Ishikawa (cell line): Measurements from ENCODE around the gene POLR2M.

Source experiments
- CEBPB ChIP-seq: IDR thresholded peaks from 2 replicates; pipeline ENCODE4 v1.6.1; 2012
- EGR1 ChIP-seq: IDR thresholded peaks from 2 replicates; pipeline ENCODE4 v1.6.1; 2012
- EP300 ChIP-seq: IDR thresholded peaks from 2 replicates; pipeline ENCODE4 v1.6.1; 2012; ENCODE audit warnings: borderline replicate concordance
- NFIC ChIP-seq: IDR thresholded peaks from 2 replicates; pipeline ENCODE4 v1.6.1; 2012
- RAD21 ChIP-seq: IDR thresholded peaks from 2 replicates; pipeline ENCODE4 v1.6.1; 2012; ENCODE audit warnings: low read depth
- TAF1 ChIP-seq: IDR thresholded peaks from 2 replicates; pipeline ENCODE4 v1.6.1; 2012; ENCODE audit warnings: low read depth, mild to moderate bottlenecking
- TEAD4 ChIP-seq: IDR thresholded peaks from 2 replicates; pipeline ENCODE4 v1.6.1; 2012
- YY1 ChIP-seq: IDR thresholded peaks from 2 replicates; pipeline ENCODE4 v1.6.1; 2012; ENCODE audit warnings: low read depth
- TF ChIP-seq, protein P1 (sequence below): IDR thresholded peaks from 2 replicates; pipeline ENCODE4 v1.6.1; 2012; ENCODE audit warnings: low read depth, mild to moderate bottlenecking
- TF ChIP-seq, protein P2 (sequence below): IDR thresholded peaks from 2 replicates; pipeline ENCODE4 v1.6.1; 2012

DNA sequence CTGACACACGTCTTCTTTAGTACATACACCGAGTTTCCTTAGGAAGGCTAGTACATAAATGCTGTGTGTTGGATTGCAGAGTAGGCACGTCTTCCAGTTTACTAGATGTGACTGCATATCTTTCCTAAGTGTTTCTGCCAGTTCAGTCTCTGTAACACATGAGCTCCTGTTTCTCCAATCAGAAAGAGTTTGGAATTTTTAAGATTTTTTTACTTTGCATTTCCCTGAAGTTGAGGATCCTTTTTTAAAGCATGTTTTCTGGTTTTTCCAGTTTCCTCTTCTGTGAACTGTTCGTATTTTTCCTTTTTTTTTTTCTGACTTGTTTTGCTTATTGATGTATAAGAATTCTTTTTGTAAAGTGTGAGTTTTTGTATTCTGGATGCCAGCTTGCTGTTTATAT lies 7.5 kb upstream of the POLR2M start:
- TF ChIP-seq, protein P1, sequence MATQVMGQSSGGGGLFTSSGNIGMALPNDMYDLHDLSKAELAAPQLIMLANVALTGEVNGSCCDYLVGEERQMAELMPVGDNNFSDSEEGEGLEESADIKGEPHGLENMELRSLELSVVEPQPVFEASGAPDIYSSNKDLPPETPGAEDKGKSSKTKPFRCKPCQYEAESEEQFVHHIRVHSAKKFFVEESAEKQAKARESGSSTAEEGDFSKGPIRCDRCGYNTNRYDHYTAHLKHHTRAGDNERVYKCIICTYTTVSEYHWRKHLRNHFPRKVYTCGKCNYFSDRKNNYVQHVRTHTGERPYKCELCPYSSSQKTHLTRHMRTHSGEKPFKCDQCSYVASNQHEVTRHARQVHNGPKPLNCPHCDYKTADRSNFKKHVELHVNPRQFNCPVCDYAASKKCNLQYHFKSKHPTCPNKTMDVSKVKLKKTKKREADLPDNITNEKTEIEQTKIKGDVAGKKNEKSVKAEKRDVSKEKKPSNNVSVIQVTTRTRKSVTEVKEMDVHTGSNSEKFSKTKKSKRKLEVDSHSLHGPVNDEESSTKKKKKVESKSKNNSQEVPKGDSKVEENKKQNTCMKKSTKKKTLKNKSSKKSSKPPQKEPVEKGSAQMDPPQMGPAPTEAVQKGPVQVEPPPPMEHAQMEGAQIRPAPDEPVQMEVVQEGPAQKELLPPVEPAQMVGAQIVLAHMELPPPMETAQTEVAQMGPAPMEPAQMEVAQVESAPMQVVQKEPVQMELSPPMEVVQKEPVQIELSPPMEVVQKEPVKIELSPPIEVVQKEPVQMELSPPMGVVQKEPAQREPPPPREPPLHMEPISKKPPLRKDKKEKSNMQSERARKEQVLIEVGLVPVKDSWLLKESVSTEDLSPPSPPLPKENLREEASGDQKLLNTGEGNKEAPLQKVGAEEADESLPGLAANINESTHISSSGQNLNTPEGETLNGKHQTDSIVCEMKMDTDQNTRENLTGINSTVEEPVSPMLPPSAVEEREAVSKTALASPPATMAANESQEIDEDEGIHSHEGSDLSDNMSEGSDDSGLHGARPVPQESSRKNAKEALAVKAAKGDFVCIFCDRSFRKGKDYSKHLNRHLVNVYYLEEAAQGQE = no peak
- TF ChIP-seq TAF1 = no peak
- no peak for TF ChIP-seq CEBPB
- TF ChIP-seq NFIC = no peak
- no peak for TF ChIP-seq EGR1
- TF ChIP-seq EP300 = no peak
- TF ChIP-seq RAD21 = no peak
- no peak for TF ChIP-seq TEAD4
- TF ChIP-seq, protein P2, sequence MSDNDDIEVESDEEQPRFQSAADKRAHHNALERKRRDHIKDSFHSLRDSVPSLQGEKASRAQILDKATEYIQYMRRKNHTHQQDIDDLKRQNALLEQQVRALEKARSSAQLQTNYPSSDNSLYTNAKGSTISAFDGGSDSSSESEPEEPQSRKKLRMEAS = no peak
- no peak for TF ChIP-seq YY1
